HCT116 (cell line): ENCODE results near the gene SLC28A2. TPM values are rescaled to one million over a fixed set of nuclear protein-coding genes. Genes with fewer than 3 reads are reported as not detected.

Experiments used
- ATAC-seq: fragments of 200-7000 bp; cut with Tn5 transposase; 2 replicates; pipeline ENCODE4 v1.9.1; 2020; ENCODE audit warnings: mild to moderate bottlenecking, moderate library complexity
- BruUV-seq: library from RNA; stranded (reverse); fragments of 400-500 nt; replicated peaks from 2 replicates; lab custom pipeline; 2021; lab: Mats Ljungman, UMichigan
- CTCF ChIA-PET: fragments of 300-600 bp; sonication (Branson Sonifier 250); formaldehyde crosslinking; loops from one replicate; lab custom pipeline; 2021; ENCODE audit warnings: antibody characterized with exemption; lab: Charles Lee
- POLR2A ChIA-PET: fragments of 300-600, 350-600 bp; sonication (Branson Sonifier 250); formaldehyde crosslinking; loops from one replicate; lab custom pipeline; 2021; ENCODE audit warnings: antibody characterized with exemption; lab: Charles Lee
- RAD21 ChIA-PET, 2 experiments: fragments of 300-600 bp; sonication (Branson Sonifier 250); formaldehyde crosslinking; loops; one replicate each; lab custom pipeline; 2023; ENCODE audit warnings: low total read pairs in 2 of 2; ENCODE audit not compliant: uncharacterized antibody in 2 of 2, unreplicated experiment in 2 of 2, low non-redundant PET in 1 of 2; lab: Charles Lee
- DNase-seq: peaks from one replicate; pipeline ENCODE4 v3.0.0-alpha.2; 2010; ENCODE audit warnings: low read depth, low spot score
- H2AFZ ChIP-seq: fragments of 200-600 bp; shearing (Covaris generic), sonication (generic); 2 replicates; pipeline ENCODE4 v1.6.1; 2017; ENCODE audit warnings: low read depth, mixed run types, mixed read lengths, antibody characterized with exemption, low read length; ENCODE audit not compliant: poor library complexity, severe bottlenecking
- H3K27ac ChIP-seq: 2 replicates; pipeline ENCODE4 v1.5.1; 2012; ENCODE audit warnings: low read depth, low read length
- H3K27me3 ChIP-seq: fragments of 200-600 bp; sonication (generic); 2 replicates; pipeline ENCODE4 v1.6.1; 2016; ENCODE audit warnings: mixed run types, low read length, mixed read lengths; ENCODE audit not compliant: insufficient read depth
- H3K36me3 ChIP-seq, 2 experiments: fragments of 200-500 bp in 1 of 2; fragments of 200-600 bp in 1 of 2; sonication (Bioruptor generic) in 1 of 2; sonication (generic) in 1 of 2; 2 replicates each; pipeline versions ENCODE4 v1.5.1 to v1.6.1; 2014 to 2016; ENCODE audit warnings: low read length in 2 of 2, inconsistent platforms in 1 of 2, mixed read lengths in 1 of 2, mixed run types in 1 of 2; ENCODE audit not compliant: insufficient read depth in 2 of 2, control insufficient read depth in 1 of 2
- H3K4me1 ChIP-seq, 2 experiments: fragments of 200-600 bp in 1 of 2; sonication (generic) in 1 of 2; 2 replicates each; pipeline versions ENCODE4 v1.5.1 to v1.6.1; 2012 to 2017; ENCODE audit warnings: low read length in 2 of 2, inconsistent platforms in 1 of 2, mild to moderate bottlenecking in 1 of 2, mixed read lengths in 1 of 2, mixed run types in 1 of 2, moderate library complexity in 1 of 2; ENCODE audit not compliant: insufficient read depth in 2 of 2, control insufficient read depth in 1 of 2
- H3K4me2 ChIP-seq: fragments of 200-600 bp; sonication (generic); 2 replicates; pipeline ENCODE4 v1.6.1; 2017; ENCODE audit warnings: mixed run types, low read length, mixed read lengths
- H3K4me3 ChIP-seq, 2 experiments: fragments of 200-600 bp in 1 of 2; sonication (generic) in 1 of 2; replicated peaks in 1 of 2; 2 replicates each; pipeline ENCODE4 v1.5.1; 2011 to 2016; ENCODE audit warnings: low read length in 2 of 2, control low read depth in 1 of 2, low read depth in 1 of 2, mild to moderate bottlenecking in 1 of 2, mixed read lengths in 1 of 2, mixed run types in 1 of 2
- H3K79me2 ChIP-seq: fragments of 200-600 bp; sonication (generic); 2 replicates; pipeline ENCODE4 v1.6.1; 2017; ENCODE audit warnings: mild to moderate bottlenecking, mixed run types, low read length, moderate library complexity, mixed read lengths; ENCODE audit not compliant: insufficient read depth
- H3K9ac ChIP-seq: fragments of 200-600 bp; sonication (generic); 2 replicates; pipeline ENCODE4 v1.6.1; 2016; ENCODE audit warnings: low read length, mixed read lengths
- H3K9me2 ChIP-seq: fragments of 200-600 bp; sonication (generic), shearing (Covaris generic); 2 replicates; pipeline ENCODE4 v1.6.1; 2017; ENCODE audit warnings: mixed run types, mild to moderate bottlenecking, moderate library complexity; ENCODE audit not compliant: insufficient read depth
- H3K9me3 ChIP-seq, 2 experiments: fragments of 200-500 bp in 1 of 2; fragments of 200-600 bp in 1 of 2; sonication (Bioruptor generic) in 1 of 2; sonication (generic) in 1 of 2; 2 replicates each; pipeline ENCODE4 v1.6.1; 2014 to 2017; ENCODE audit warnings: low read length in 2 of 2, mixed read lengths in 2 of 2, inconsistent platforms in 1 of 2, low read depth in 1 of 2, mild to moderate bottlenecking in 1 of 2, mixed run types in 1 of 2, moderate library complexity in 1 of 2; ENCODE audit not compliant: control insufficient read depth in 1 of 2, insufficient read depth in 1 of 2
- H4K20me1 ChIP-seq: fragments of 200-600 bp; sonication (generic), shearing (Covaris generic); 2 replicates; pipeline ENCODE4 v1.6.1; 2017; ENCODE audit warnings: mixed run types, mild to moderate bottlenecking, moderate library complexity; ENCODE audit not compliant: insufficient read depth
- CBX3 ChIP-seq: IDR thresholded peaks from 2 replicates; pipeline ENCODE4 v1.6.1; 2012; ENCODE audit warnings: low read depth
- CEBPB ChIP-seq: IDR thresholded peaks from 2 replicates; pipeline ENCODE4 v1.6.1; 2012; ENCODE audit warnings: low read depth
- ELF1 ChIP-seq: IDR thresholded peaks from 2 replicates; pipeline ENCODE4 v1.6.1; 2012; ENCODE audit warnings: low read depth, borderline replicate concordance
- EZH2 ChIP-seq: fragments of 200-600 bp; sonication (generic); IDR thresholded peaks from 2 replicates; pipeline ENCODE4 v1.6.1; 2017; ENCODE audit warnings: antibody characterized with exemption, mixed run types
- FOSL1 ChIP-seq: IDR thresholded peaks from 2 replicates; pipeline ENCODE4 v1.6.1; 2012; ENCODE audit warnings: low read depth
- JUND ChIP-seq: IDR thresholded peaks from 2 replicates; pipeline ENCODE4 v1.6.1; 2012
- RAD21 ChIP-seq: IDR thresholded peaks from 2 replicates; pipeline ENCODE4 v1.6.1; 2012; ENCODE audit warnings: low read depth, mild to moderate bottlenecking
- SIN3A ChIP-seq: IDR thresholded peaks from 2 replicates; pipeline ENCODE4 v1.6.1; 2012; ENCODE audit warnings: low read depth
- SP1 ChIP-seq: IDR thresholded peaks from 2 replicates; pipeline ENCODE4 v1.6.1; 2012; ENCODE audit warnings: low read depth
- SRF ChIP-seq: IDR thresholded peaks from 2 replicates; pipeline ENCODE4 v1.6.1; 2012; ENCODE audit warnings: low read depth
- TCF7L2 ChIP-seq: IDR thresholded peaks from 2 replicates; pipeline ENCODE4 v1.7.0; 2011; ENCODE audit warnings: borderline replicate concordance, inconsistent platforms; ENCODE audit not compliant: insufficient read depth, insufficient read length; ENCODE audit errors: extremely low read depth
- YY1 ChIP-seq: IDR thresholded peaks from 2 replicates; pipeline ENCODE4 v1.6.1; 2011; ENCODE audit warnings: low read length, low read depth, moderate library complexity, mild to moderate bottlenecking; ENCODE audit not compliant: insufficient replicate concordance; ENCODE audit errors: extremely low read depth
- ZFX ChIP-seq: fragments of 450-650 bp; IDR thresholded peaks from 2 replicates; pipeline ENCODE4 v1.6.1; 2017
- ZNF274 ChIP-seq: fragments of 200-500 bp; sonication (Bioruptor generic); IDR thresholded peaks from 2 replicates; pipeline ENCODE4 v1.6.1; 2014; ENCODE audit warnings: mild to moderate bottlenecking, low read depth, low read length, inconsistent platforms
- intact Hi-C: fragments of 100-400 bp; cut with micrococcal nuclease; formaldehyde crosslinking; loops from 2 replicates; pipeline ENCODE4 v1.10.0; 2022
- total RNA-seq: library from RNA; stranded (reverse); gene quantifications from one replicate; pipeline ENCODE4 v1.2.1, GENCODE V29; 2021; ENCODE audit not compliant: unreplicated experiment
- TF ChIP-seq, protein P1 (sequence below): IDR thresholded peaks from 2 replicates; pipeline ENCODE4 v1.6.1; 2012
- TF ChIP-seq, protein P2 (sequence below): IDR thresholded peaks from 2 replicates; pipeline ENCODE4 v1.6.1; 2011; ENCODE audit warnings: mild to moderate bottlenecking, low read length, moderate library complexity; ENCODE audit not compliant: insufficient replicate concordance; ENCODE audit errors: extremely low read depth
- TF ChIP-seq, protein P3 (sequence below): IDR thresholded peaks from 2 replicates; pipeline ENCODE4 v1.6.1; 2012

Gene SLC28A2
- total RNA-seq, 1 experiment from 2014 or later, result not detected

DNA sequence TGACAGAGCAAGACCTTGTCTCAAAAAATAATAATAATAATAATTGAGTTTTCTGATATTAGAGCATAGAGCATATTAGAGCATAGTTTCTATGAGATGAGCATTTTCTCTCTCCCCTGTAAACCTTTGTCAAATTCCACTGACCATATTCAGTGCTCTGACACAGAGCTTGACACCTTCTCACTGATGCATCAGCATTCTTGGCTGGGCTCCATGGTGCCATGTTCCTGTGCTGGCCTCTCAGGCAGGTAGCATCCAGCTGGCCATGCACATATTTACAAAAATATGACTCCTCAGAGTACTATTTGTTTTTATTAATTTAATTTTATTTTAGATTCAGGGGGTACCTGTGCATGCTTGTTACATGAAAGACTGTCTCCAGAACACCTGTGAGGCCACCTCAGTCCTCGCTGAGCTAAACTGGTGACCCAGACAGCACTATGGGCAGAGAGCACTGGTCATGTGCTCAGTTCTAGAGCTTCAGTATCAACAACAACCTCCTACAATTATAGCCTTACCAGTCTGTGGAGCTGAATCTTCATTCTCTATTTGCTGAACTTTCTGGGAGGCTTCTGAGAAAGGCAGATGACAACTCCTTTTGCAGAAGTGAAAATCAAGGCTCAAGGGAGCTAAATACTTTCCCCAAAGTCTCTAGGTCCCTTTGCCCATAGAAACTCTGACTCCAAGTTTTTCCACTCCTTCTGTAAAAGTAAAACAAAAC is 21.6 kb upstream of the SLC28A2 start:
- no peak overlapping the region for H3K4me3 ChIP-seq
- TF ChIP-seq SRF (no peak), EZH2 (no peak), FOSL1 (no peak), CEBPB (no peak), YY1 (no peak), JUND (no peak), ZNF274 (no peak), ELF1 (no peak), SIN3A (no peak), TCF7L2 (no peak), ZFX (no peak), RAD21 (no peak), SP1 (no peak), CBX3 (no peak)
- TF ChIP-seq, protein P1, sequence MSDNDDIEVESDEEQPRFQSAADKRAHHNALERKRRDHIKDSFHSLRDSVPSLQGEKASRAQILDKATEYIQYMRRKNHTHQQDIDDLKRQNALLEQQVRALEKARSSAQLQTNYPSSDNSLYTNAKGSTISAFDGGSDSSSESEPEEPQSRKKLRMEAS, result no peak
- TF ChIP-seq, protein P2, sequence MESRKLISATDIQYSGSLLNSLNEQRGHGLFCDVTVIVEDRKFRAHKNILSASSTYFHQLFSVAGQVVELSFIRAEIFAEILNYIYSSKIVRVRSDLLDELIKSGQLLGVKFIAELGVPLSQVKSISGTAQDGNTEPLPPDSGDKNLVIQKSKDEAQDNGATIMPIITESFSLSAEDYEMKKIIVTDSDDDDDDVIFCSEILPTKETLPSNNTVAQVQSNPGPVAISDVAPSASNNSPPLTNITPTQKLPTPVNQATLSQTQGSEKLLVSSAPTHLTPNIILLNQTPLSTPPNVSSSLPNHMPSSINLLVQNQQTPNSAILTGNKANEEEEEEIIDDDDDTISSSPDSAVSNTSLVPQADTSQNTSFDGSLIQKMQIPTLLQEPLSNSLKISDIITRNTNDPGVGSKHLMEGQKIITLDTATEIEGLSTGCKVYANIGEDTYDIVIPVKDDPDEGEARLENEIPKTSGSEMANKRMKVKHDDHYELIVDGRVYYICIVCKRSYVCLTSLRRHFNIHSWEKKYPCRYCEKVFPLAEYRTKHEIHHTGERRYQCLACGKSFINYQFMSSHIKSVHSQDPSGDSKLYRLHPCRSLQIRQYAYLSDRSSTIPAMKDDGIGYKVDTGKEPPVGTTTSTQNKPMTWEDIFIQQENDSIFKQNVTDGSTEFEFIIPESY, result no peak
- TF ChIP-seq, protein P3, sequence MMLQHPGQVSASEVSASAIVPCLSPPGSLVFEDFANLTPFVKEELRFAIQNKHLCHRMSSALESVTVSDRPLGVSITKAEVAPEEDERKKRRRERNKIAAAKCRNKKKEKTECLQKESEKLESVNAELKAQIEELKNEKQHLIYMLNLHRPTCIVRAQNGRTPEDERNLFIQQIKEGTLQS, result no peak
- H3K27ac ChIP-seq, result no peak overlapping the region
- intact Hi-C loops, result no loop called here
- H3K9me2 ChIP-seq, result no peaks in the 10 kb centered on the region
- peaks cover 4 to 6% of the 10 kb centered on the region in 2 experiments; a peak in 2 of 4 replicates for H3K9me3 ChIP-seq
- no peak overlapping the region for H2AFZ ChIP-seq
- no peak for ATAC-seq
- no peaks in the 10 kb centered on the region for H3K27me3 ChIP-seq
- no peak for DNase-seq
- no peaks in the 10 kb centered on the region for H3K36me3 ChIP-seq
- no peak overlapping the region for H3K4me2 ChIP-seq
- ChIA-PET CTCF (interaction anchor here (1.1 kb wide), 1 partner anchor 25 kb away, joined by 3 read pairs; no protein-coding TSS in a partner anchor), POLR2A (no interaction called here), RAD21 (no interaction called here)
- H3K9ac ChIP-seq, result no peak overlapping the region
- BruUV-seq, result no TSS peak
- H3K4me1 ChIP-seq, result no peaks in the 10 kb centered on the region
- H3K79me2 ChIP-seq, result no peaks in the 10 kb centered on the region
- no peaks in the 10 kb centered on the region for H4K20me1 ChIP-seq
